ENCODE results near the gene RAP1GAP2.
A peak's percentile ranks its signal among the peaks of the same experiment; 100 is the strongest.

Gene RAP1GAP2

GRCh38 chr17:2996810-2997670 is 200.8 kb downstream of the RAP1GAP2 start:
- DNase-seq (ENCODE audit: low read depth), result no peak

- peak; percentile 90 for DNase-seq (ENCODE audit: low read depth)
Observed at GRCh38 chr17:2998469-2998901, 202.2 kb downstream of the RAP1GAP2 start.

- no peak for DNase-seq (ENCODE audit: low read depth)
Observed at GRCh38 chr17:3002538-3003295, 206.5 kb downstream of the RAP1GAP2 start.

DNA sequence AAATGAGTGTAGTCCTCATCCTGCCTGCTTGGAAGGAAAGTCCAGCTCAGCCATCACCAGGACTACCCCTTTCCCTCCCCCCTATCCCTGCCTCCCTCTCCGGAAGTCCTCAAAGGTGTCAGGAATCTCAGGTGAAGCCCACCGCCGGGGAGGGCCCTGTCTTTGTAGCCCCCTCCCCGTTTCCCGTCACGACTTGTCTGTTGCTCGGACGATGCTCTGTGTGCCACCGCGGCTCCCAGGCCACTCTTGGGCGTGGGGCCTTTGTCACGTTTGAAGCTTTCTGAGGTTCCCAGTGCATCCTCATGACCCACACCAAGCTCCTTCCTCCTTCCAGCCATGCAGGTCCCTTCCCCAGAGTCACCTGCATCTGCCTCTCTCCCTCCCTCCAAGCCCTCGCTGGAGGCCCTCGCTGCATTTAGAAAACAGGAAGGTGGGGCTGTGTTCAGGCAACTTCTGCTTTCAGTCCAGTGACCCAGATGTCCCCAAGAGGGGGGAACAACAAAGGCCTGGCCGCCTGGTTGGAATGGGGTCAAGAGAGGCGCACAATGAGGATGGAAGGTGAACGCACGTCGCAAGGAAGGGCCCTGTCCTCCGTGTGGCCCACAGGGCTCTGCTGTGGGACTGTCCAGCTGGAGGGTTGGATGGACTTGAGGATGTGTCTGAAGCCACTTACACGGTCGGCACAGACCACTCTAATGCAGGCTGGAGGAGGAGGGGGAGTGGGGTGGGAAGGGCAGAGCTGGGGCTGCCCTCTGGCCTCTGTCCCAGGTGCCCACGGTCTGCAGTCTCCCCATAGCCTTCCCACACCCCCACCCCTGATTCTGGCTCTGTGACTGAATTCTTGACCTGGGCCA is 207.3 kb downstream of the RAP1GAP2 start:
- no peak for DNase-seq (ENCODE audit: low read depth)

GRCh38 chr17:3004150-3004801 is 208.0 kb downstream of the RAP1GAP2 start:
- DNase-seq (ENCODE audit: low read depth), result peak; percentile 98

DNA sequence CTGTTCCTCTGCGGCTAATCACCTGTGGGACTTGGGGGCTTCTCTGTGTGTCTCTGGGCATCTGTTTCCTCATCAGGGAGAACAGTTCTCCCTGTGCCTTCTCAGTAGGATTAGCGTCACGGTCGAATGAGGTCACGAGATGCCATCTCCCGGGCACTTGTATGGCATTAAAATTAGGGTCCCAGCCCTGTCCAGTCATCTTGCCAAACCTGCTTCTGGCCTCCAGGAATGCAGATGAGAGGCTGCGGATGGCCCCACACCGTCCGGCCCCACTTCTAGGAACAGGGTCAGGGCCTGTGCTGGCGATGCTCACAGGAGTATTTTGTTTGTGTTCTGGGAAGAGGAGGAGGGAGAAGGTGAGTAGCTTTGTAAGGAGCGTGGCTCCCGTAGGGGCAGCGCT is 208.7 kb downstream of the RAP1GAP2 start:
- no peak for DNase-seq (ENCODE audit: low read depth)

GRCh38 chr17:3005696-3006095 is 209.5 kb downstream of the RAP1GAP2 start:
- DNase-seq (ENCODE audit: low read depth), result no peak

DNA sequence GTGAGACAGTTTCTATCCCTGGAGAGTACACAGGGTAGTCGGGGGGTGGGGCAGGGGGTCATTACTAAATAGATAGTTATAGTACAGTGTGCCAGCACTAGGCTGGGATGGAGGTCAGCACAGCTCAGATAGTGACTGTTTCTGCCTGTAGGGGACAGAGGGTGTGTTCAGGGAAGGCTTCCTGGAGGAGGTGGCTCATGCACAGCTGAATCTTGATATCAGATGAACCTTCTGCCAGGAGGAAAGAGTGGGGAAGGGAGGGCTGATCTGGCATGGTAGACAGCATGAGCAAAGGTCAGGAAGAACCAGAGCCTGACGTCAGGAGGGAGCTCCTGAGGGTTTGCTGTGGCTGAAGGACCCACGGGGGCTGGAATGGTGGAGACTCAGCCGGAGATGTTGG is 210.6 kb downstream of the RAP1GAP2 start:
- no peak for DNase-seq (ENCODE audit: low read depth)

- no peak for DNase-seq (ENCODE audit: low read depth)
Observed at GRCh38 chr17:3007651-3008121, 211.4 kb downstream of the RAP1GAP2 start.

DNA sequence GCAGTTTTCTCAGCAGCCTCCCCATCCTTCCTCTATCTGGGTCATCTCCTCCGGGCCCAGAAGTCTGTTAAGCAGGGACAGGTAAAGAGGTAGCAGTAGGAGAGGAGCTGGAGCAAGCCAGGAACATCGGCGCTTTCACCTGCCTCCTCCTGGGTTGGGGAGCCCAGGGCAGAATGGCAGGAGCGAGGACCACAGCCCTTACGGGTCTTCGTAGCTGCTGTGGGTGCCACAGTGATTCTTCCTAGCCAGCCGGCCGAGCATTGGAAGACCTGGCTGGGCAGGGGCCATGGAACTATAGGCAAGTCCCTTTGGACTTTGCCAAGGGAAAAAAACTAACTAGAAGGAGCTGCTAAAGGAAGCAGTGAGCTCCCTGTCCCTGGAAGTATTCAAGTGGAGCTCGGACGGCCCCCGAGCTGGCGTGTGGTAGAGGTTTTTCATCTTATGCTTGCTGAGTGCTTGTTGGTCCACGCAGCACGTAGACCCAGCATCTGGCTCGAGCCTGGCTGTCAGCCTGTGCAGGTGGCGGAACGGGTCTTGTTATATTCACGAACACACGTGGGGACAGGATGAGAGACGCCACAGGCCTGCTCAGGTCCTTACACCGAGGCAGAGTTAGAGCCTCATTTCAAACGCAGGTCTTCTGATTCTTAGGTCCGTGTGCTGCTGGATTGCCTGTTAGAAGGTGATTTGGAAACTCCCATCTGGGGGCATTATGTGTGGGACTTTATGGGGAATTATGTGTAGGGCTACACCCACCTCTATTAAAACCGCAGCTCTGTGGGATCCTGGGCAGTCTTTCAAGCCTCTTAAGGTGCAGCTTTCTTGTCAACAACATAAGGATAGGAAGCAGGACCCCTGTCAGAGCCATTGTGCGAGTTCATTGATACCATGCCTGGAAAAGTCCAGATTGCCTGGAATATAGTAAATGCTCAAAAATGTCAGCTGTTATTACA is 212.4 kb downstream of the RAP1GAP2 start:
- no peak for DNase-seq (ENCODE audit: low read depth)

DNA sequence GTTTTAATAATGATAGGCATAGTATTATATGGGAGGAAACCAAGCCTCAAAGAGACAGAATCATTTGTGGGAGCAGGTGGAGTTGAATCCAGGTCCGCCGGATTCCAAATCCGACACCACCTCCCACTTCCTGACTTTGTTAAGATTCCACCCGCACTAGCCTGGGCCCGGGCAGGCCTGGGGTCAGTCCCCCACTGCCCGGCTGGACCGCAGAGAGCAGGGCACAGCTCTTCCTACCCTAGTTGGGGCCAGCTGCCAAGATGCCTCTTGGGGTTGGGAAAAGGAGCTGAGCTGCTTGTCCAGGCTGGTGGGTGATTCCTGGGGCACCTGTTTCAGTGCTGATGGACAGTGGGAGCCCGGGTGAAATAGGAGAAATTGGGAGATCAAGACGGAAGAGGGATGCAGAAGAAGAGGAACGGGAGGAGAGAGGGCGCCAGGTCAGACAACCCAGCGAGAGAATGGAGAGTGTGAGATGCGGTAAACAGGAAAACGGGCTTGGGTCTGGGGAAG is 213.2 kb downstream of the RAP1GAP2 start:
- no peak for DNase-seq (ENCODE audit: low read depth)

DNA sequence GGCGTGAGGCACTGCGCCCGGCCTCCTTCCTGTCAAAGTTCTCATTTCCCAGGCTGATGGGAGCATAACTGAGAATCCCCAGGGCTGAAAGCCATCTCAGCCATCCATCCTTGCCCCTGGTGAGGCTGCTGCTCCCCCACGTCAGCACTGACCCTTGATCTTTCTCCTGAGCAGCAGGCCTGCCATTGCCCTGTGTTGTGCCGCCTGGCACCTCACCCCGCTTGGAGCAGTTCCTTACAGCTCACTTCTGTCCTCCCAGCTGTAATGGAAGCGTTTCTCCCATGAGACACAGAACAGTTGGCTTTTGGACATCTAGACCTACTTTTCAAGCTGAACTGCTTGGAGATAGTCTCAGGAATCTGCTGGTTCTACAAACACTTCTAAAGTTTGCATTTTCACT is 215.7 kb downstream of the RAP1GAP2 start:
- no peak for DNase-seq (ENCODE audit: low read depth)

GRCh38 chr17:3012926-3013581 is 216.8 kb downstream of the RAP1GAP2 start:
- peak; percentile 68 for DNase-seq (ENCODE audit: low read depth)

DNA sequence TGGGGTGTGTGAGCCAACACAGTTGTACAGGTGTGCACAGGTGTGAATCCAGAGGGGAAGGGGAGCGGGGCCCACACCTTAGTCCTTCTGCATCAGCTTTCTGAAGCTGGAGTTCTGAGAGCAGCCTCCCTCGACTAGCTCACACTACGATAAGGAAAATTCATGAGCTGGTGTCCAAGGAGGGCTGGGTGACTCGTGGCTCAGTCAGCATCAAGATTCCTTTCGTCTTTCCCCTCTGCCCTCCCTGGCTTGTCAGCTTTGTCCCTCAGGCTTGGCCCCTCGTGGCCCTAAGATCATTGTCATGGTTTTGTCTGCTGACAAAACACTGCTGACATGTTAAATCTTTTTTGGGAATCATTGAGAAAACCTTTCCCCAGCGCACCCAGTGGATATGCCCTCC is 219.7 kb downstream of the RAP1GAP2 start:
- peak; percentile 68 for DNase-seq (ENCODE audit: low read depth)

DNA sequence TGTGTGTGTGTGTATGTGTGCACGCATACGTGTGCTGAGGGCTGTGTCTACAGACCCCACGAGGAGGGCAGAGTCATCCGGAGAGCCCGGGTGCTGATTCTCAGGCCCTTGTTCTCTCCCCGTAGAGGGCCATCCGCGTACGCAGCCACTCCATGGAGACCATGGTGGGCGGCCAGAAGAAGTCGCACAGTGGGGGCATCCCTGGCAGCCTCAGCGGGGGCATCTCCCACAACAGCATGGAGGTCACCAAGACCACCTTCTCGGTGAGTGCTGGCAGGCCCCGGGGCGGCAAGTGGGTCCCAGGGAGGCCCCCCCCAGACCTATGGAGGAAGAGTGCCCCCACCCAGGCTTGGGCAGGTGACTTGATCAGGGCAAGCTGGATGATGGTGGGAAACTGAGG is 221.7 kb downstream of the RAP1GAP2 start:
- DNase-seq (ENCODE audit: low read depth), result no peak

DNA sequence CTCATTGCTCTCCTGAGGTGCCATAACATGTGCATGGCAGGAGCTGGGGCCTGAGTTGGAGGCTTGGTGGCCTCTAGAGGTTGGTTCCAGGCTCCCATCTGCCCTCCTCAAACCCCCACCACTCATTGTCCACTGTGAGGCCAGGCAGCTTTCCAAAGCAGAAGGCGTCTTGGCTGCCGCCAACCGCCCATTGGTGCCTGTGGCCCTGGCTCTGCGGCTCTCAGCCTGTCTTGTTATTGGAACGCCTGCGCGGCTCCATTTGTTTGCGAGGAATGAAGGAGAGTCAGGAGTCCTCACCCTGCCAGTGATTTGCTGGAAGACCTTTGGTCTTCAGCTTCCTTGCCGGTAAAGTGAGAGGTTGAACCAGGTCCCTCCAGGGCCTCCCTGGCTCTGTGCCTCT is 223.5 kb downstream of the RAP1GAP2 start:
- no peak for DNase-seq (ENCODE audit: low read depth)

DNA sequence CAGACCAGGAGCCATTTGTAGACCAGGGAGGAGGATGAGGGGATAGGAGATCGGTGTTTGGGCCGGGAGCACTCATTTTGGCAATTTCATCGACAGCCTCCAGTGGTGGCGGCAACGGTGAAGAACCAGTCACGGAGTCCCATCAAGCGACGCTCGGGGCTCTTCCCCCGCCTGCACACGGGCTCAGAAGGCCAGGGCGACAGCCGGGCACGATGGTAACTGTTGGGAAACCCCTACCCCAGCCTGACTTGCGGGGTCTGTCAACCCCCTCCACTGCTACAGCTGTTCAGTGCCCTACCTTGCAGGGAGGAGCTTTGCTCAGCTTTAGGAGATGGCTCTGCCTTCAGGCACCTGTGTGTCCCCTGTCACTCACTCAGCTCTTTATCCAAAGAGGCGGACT is 224.1 kb downstream of the RAP1GAP2 start:
- DNase-seq (ENCODE audit: low read depth), result no peak

GRCh38 chr17:3022197-3022596 is 226.0 kb downstream of the RAP1GAP2 start:
- DNase-seq (ENCODE audit: low read depth), result no peak

DNA sequence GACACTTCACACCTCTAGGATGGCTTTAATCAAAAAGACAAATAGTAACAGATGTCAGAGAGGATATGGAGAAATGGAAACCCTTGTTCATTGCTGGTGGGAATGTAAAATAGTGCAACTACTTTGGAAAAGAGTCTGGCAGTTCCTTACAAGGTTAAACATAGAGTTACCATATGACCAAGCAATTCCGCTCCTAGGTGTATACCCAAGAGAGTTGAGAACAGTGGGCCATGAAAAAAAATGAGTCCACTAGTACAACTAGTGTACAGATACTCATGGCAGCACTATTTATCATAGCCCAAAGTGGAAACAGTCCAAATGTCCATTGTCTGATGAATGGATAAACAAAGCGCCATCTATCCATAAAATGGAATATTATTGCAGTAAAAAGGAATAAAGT is 228.1 kb downstream of the RAP1GAP2 start:
- no peak for DNase-seq (ENCODE audit: low read depth)
